HCT116 (cell line): ENCODE measurements around the gene CSRNP2. TPM values are rescaled to one million over a fixed set of nuclear protein-coding genes. Genes with fewer than 3 reads are reported as not detected.

Experiments
- ATAC-seq: fragments of 200-7000 bp; cut with Tn5 transposase; 2 replicates; pipeline ENCODE4 v1.9.1; 2020; ENCODE audit warnings: mild to moderate bottlenecking, moderate library complexity
- BruUV-seq: library from RNA; stranded (reverse); fragments of 400-500 nt; replicated peaks from 2 replicates; lab custom pipeline; 2021; lab: Mats Ljungman, UMichigan
- CTCF ChIA-PET: fragments of 300-600 bp; sonication (Branson Sonifier 250); formaldehyde crosslinking; loops from one replicate; lab custom pipeline; 2021; ENCODE audit warnings: antibody characterized with exemption; lab: Charles Lee
- POLR2A ChIA-PET: fragments of 300-600, 350-600 bp; sonication (Branson Sonifier 250); formaldehyde crosslinking; loops from one replicate; lab custom pipeline; 2021; ENCODE audit warnings: antibody characterized with exemption; lab: Charles Lee
- RAD21 ChIA-PET, 2 experiments: fragments of 300-600 bp; sonication (Branson Sonifier 250); formaldehyde crosslinking; loops; one replicate each; lab custom pipeline; 2023; ENCODE audit warnings: low total read pairs in 2 of 2; ENCODE audit not compliant: uncharacterized antibody in 2 of 2, unreplicated experiment in 2 of 2, low non-redundant PET in 1 of 2; lab: Charles Lee
- DNase-seq: peaks from one replicate; pipeline ENCODE4 v3.0.0-alpha.2; 2010; ENCODE audit warnings: low read depth, low spot score
- H2AFZ ChIP-seq: fragments of 200-600 bp; shearing (Covaris generic), sonication (generic); 2 replicates; pipeline ENCODE4 v1.6.1; 2017; ENCODE audit warnings: low read depth, mixed run types, mixed read lengths, antibody characterized with exemption, low read length; ENCODE audit not compliant: poor library complexity, severe bottlenecking
- H3K27ac ChIP-seq: 2 replicates; pipeline ENCODE4 v1.5.1; 2012; ENCODE audit warnings: low read depth, low read length
- H3K27me3 ChIP-seq: fragments of 200-600 bp; sonication (generic); 2 replicates; pipeline ENCODE4 v1.6.1; 2016; ENCODE audit warnings: mixed run types, low read length, mixed read lengths; ENCODE audit not compliant: insufficient read depth
- H3K36me3 ChIP-seq, 2 experiments: fragments of 200-500 bp in 1 of 2; fragments of 200-600 bp in 1 of 2; sonication (Bioruptor generic) in 1 of 2; sonication (generic) in 1 of 2; 2 replicates each; pipeline versions ENCODE4 v1.5.1 to v1.6.1; 2014 to 2016; ENCODE audit warnings: low read length in 2 of 2, inconsistent platforms in 1 of 2, mixed read lengths in 1 of 2, mixed run types in 1 of 2; ENCODE audit not compliant: insufficient read depth in 2 of 2, control insufficient read depth in 1 of 2
- H3K4me1 ChIP-seq, 2 experiments: fragments of 200-600 bp in 1 of 2; sonication (generic) in 1 of 2; 2 replicates each; pipeline versions ENCODE4 v1.5.1 to v1.6.1; 2012 to 2017; ENCODE audit warnings: low read length in 2 of 2, inconsistent platforms in 1 of 2, mild to moderate bottlenecking in 1 of 2, mixed read lengths in 1 of 2, mixed run types in 1 of 2, moderate library complexity in 1 of 2; ENCODE audit not compliant: insufficient read depth in 2 of 2, control insufficient read depth in 1 of 2
- H3K4me2 ChIP-seq: fragments of 200-600 bp; sonication (generic); 2 replicates; pipeline ENCODE4 v1.6.1; 2017; ENCODE audit warnings: mixed run types, low read length, mixed read lengths
- H3K4me3 ChIP-seq, 2 experiments: fragments of 200-600 bp in 1 of 2; sonication (generic) in 1 of 2; replicated peaks in 1 of 2; 2 replicates each; pipeline ENCODE4 v1.5.1; 2011 to 2016; ENCODE audit warnings: low read length in 2 of 2, control low read depth in 1 of 2, low read depth in 1 of 2, mild to moderate bottlenecking in 1 of 2, mixed read lengths in 1 of 2, mixed run types in 1 of 2
- H3K79me2 ChIP-seq: fragments of 200-600 bp; sonication (generic); 2 replicates; pipeline ENCODE4 v1.6.1; 2017; ENCODE audit warnings: mild to moderate bottlenecking, mixed run types, low read length, moderate library complexity, mixed read lengths; ENCODE audit not compliant: insufficient read depth
- H3K9ac ChIP-seq: fragments of 200-600 bp; sonication (generic); 2 replicates; pipeline ENCODE4 v1.6.1; 2016; ENCODE audit warnings: low read length, mixed read lengths
- H3K9me2 ChIP-seq: fragments of 200-600 bp; sonication (generic), shearing (Covaris generic); 2 replicates; pipeline ENCODE4 v1.6.1; 2017; ENCODE audit warnings: mixed run types, mild to moderate bottlenecking, moderate library complexity; ENCODE audit not compliant: insufficient read depth
- H3K9me3 ChIP-seq, 2 experiments: fragments of 200-500 bp in 1 of 2; fragments of 200-600 bp in 1 of 2; sonication (Bioruptor generic) in 1 of 2; sonication (generic) in 1 of 2; 2 replicates each; pipeline ENCODE4 v1.6.1; 2014 to 2017; ENCODE audit warnings: low read length in 2 of 2, mixed read lengths in 2 of 2, inconsistent platforms in 1 of 2, low read depth in 1 of 2, mild to moderate bottlenecking in 1 of 2, mixed run types in 1 of 2, moderate library complexity in 1 of 2; ENCODE audit not compliant: control insufficient read depth in 1 of 2, insufficient read depth in 1 of 2
- H4K20me1 ChIP-seq: fragments of 200-600 bp; sonication (generic), shearing (Covaris generic); 2 replicates; pipeline ENCODE4 v1.6.1; 2017; ENCODE audit warnings: mixed run types, mild to moderate bottlenecking, moderate library complexity; ENCODE audit not compliant: insufficient read depth
- CBX3 ChIP-seq: IDR thresholded peaks from 2 replicates; pipeline ENCODE4 v1.6.1; 2012; ENCODE audit warnings: low read depth
- ELF1 ChIP-seq: IDR thresholded peaks from 2 replicates; pipeline ENCODE4 v1.6.1; 2012; ENCODE audit warnings: low read depth, borderline replicate concordance
- EZH2phosphoT487 ChIP-seq: fragments of 200-600 bp; IDR thresholded peaks from 2 replicates; pipeline ENCODE4 v1.6.1; 2018; ENCODE audit warnings: antibody characterized with exemption, borderline replicate concordance
- JUND ChIP-seq: IDR thresholded peaks from 2 replicates; pipeline ENCODE4 v1.6.1; 2012
- SP1 ChIP-seq: IDR thresholded peaks from 2 replicates; pipeline ENCODE4 v1.6.1; 2012; ENCODE audit warnings: low read depth
- YY1 ChIP-seq: IDR thresholded peaks from 2 replicates; pipeline ENCODE4 v1.6.1; 2011; ENCODE audit warnings: low read length, low read depth, moderate library complexity, mild to moderate bottlenecking; ENCODE audit not compliant: insufficient replicate concordance; ENCODE audit errors: extremely low read depth
- ZNF274 ChIP-seq: fragments of 200-500 bp; sonication (Bioruptor generic); IDR thresholded peaks from 2 replicates; pipeline ENCODE4 v1.6.1; 2014; ENCODE audit warnings: mild to moderate bottlenecking, low read depth, low read length, inconsistent platforms
- intact Hi-C: fragments of 100-400 bp; cut with micrococcal nuclease; formaldehyde crosslinking; loops from 2 replicates; pipeline ENCODE4 v1.10.0; 2022
- total RNA-seq: library from RNA; stranded (reverse); gene quantifications from one replicate; pipeline ENCODE4 v1.2.1, GENCODE V29; 2021; ENCODE audit not compliant: unreplicated experiment
- TF ChIP-seq, protein P1 (sequence below): IDR thresholded peaks from 2 replicates; pipeline ENCODE4 v1.6.1; 2012; ENCODE audit warnings: low read depth
- TF ChIP-seq, protein P2 (sequence below): IDR thresholded peaks from 2 replicates; pipeline ENCODE4 v1.6.1; 2011; ENCODE audit warnings: mild to moderate bottlenecking, low read length, moderate library complexity; ENCODE audit not compliant: insufficient replicate concordance; ENCODE audit errors: extremely low read depth

The CSRNP2 gene
- total RNA-seq, 1 experiment from 2014 or later = 19.0 TPM

DNA sequence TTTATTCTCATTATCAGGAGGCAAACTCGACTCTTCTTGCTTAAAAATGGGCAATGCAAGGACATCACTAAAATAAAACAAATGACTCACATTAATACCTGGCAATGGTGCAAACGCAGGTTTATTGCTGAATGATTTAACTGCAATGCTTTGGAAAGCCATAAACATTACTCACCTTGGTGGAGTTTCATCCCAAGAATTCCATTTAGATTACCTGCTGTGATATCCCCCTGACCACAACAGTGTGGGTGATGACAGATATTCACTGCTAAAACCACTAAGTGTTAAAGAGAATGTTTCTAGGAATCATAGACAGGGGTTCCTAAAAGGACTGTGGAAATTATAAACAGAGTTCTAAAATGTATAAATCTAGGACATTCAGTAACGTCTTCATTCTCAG is 35.3 kb upstream of the CSRNP2 start (continued):
- TF ChIP-seq, protein P1, sequence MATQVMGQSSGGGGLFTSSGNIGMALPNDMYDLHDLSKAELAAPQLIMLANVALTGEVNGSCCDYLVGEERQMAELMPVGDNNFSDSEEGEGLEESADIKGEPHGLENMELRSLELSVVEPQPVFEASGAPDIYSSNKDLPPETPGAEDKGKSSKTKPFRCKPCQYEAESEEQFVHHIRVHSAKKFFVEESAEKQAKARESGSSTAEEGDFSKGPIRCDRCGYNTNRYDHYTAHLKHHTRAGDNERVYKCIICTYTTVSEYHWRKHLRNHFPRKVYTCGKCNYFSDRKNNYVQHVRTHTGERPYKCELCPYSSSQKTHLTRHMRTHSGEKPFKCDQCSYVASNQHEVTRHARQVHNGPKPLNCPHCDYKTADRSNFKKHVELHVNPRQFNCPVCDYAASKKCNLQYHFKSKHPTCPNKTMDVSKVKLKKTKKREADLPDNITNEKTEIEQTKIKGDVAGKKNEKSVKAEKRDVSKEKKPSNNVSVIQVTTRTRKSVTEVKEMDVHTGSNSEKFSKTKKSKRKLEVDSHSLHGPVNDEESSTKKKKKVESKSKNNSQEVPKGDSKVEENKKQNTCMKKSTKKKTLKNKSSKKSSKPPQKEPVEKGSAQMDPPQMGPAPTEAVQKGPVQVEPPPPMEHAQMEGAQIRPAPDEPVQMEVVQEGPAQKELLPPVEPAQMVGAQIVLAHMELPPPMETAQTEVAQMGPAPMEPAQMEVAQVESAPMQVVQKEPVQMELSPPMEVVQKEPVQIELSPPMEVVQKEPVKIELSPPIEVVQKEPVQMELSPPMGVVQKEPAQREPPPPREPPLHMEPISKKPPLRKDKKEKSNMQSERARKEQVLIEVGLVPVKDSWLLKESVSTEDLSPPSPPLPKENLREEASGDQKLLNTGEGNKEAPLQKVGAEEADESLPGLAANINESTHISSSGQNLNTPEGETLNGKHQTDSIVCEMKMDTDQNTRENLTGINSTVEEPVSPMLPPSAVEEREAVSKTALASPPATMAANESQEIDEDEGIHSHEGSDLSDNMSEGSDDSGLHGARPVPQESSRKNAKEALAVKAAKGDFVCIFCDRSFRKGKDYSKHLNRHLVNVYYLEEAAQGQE = no peak

DNA sequence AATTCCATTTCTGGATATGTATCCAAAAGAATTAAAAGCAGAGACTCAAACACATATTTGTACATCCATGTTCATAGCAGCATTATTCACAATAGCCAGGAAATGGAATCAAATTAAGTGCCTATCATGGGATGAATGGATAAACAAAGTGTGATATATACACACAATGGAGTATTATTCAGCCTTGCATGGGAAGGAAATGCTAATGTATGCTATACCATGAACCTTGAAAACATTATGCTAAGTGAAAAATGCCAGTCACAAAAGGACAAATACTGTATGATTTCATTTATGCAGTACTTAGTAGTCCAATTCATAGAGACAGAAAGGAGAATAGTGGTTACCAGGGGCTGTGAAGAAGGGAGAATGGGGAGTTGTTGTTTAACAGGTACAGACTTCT is 32.1 kb upstream of the CSRNP2 start:
- Histone ChIP-seq H3K4me3 (no peak overlapping the region), H3K4me2 (no peak overlapping the region), H3K4me1 (peaks cover 13 to 32% of the 10 kb centered on the region in 2 experiments; a peak in 3 of 4 replicates), H3K27ac (no peak overlapping the region), H3K9me3 (no peaks in the 10 kb centered on the region), H4K20me1 (no peaks in the 10 kb centered on the region), H2AFZ (no peak overlapping the region), H3K36me3 (peaks cover 19 to 25% of the 10 kb centered on the region in 2 experiments), H3K9me2 (no peaks in the 10 kb centered on the region), H3K9ac (no peak overlapping the region), H3K27me3 (no peaks in the 10 kb centered on the region), H3K79me2 (no peaks in the 10 kb centered on the region)
- no peak for TF ChIP-seq EZH2phosphoT487
- TF ChIP-seq ZNF274 = no peak
- TF ChIP-seq, protein P2, sequence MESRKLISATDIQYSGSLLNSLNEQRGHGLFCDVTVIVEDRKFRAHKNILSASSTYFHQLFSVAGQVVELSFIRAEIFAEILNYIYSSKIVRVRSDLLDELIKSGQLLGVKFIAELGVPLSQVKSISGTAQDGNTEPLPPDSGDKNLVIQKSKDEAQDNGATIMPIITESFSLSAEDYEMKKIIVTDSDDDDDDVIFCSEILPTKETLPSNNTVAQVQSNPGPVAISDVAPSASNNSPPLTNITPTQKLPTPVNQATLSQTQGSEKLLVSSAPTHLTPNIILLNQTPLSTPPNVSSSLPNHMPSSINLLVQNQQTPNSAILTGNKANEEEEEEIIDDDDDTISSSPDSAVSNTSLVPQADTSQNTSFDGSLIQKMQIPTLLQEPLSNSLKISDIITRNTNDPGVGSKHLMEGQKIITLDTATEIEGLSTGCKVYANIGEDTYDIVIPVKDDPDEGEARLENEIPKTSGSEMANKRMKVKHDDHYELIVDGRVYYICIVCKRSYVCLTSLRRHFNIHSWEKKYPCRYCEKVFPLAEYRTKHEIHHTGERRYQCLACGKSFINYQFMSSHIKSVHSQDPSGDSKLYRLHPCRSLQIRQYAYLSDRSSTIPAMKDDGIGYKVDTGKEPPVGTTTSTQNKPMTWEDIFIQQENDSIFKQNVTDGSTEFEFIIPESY = no peak
- no peak for TF ChIP-seq JUND
- no peak for TF ChIP-seq CBX3
- TF ChIP-seq SP1 = no peak
- TF ChIP-seq YY1 = no peak
- no peak for TF ChIP-seq ELF1
- CTCF ChIA-PET = no interaction called here
- RAD21 ChIA-PET = interaction anchor here in 1 of 2 experiments (0.6 kb wide), 1 partner anchor 88 kb away, joined by 3 read pairs; no protein-coding TSS in a partner anchor
- POLR2A ChIA-PET = no interaction called here
- ATAC-seq (no peak), DNase-seq (no peak)
- BruUV-seq = no TSS peak
- intact Hi-C loops = no loop called here
